Adrenal gland (tissue), 5 donors: ENCODE data around the gene C1orf56.

ENCODE experiments used
- POLR2A ChIP-seq, 2 donors: fragments of 450-650 bp; IDR thresholded peaks; one replicate each; pipeline ENCODE4 v1.6.1; 2017; ENCODE audit warnings: antibody characterized with exemption in 2 of 2, mild to moderate bottlenecking in 2 of 2, moderate library complexity in 1 of 2
- TF ChIP-seq, protein P1 (sequence below), 6 experiments: fragments of 450-650 bp in 4 of 6; fragments of 200-600 bp in 2 of 6; sonication (generic) in 1 of 6; IDR thresholded peaks; 1 replicate in 5 of 6; 2 replicates in 1 of 6; pipeline versions ENCODE4 v1.5.1 to v1.8.0; 2016 to 2021; ENCODE audit warnings: antibody characterized with exemption in 6 of 6, mild to moderate bottlenecking in 2 of 6, moderate library complexity in 1 of 6
- donor health status: DM: no; HTN: no; CAD: no.

DNA sequence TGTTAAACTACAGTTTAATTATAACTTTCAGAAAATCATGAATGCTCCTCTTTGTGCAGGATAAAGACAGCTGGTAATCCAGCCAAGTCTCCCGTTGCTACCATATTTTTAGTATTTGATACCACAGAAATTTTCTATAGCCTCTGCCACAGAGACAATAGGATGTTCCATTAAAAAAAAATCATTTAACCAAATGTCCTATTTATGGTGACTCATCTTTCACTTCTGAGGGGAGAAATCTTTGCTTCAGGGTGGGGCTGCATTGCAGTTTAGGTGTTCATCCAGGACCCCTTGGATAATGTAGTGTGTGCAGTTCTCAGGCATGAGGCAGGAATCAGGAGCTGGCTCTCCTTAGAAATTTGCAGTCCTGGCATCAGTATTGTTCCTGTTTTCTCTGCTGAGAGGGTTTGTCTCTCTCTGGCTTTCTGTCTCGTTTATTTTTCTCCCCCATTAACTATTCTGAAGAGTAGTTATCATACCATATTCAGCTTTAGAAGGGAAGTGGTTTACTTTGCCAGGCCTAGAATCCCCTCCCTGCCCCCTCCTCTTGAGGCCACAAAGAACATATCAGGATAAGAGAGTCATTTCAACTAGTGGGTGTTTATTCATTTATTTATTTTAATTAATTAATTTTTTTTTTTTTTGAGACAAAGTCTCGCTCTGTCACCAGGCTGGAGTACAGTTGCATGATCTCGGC, 36.2 kb upstream of the C1orf56 start:
- TF ChIP-seq, protein P1, sequence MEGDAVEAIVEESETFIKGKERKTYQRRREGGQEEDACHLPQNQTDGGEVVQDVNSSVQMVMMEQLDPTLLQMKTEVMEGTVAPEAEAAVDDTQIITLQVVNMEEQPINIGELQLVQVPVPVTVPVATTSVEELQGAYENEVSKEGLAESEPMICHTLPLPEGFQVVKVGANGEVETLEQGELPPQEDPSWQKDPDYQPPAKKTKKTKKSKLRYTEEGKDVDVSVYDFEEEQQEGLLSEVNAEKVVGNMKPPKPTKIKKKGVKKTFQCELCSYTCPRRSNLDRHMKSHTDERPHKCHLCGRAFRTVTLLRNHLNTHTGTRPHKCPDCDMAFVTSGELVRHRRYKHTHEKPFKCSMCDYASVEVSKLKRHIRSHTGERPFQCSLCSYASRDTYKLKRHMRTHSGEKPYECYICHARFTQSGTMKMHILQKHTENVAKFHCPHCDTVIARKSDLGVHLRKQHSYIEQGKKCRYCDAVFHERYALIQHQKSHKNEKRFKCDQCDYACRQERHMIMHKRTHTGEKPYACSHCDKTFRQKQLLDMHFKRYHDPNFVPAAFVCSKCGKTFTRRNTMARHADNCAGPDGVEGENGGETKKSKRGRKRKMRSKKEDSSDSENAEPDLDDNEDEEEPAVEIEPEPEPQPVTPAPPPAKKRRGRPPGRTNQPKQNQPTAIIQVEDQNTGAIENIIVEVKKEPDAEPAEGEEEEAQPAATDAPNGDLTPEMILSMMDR (IDR thresholded peaks at IDR 0.05), result no peak
- no peak for TF ChIP-seq POLR2A (IDR thresholded peaks at IDR 0.05)
